ENCODE results near the gene BABAM2.

The BABAM2 gene

DNA sequence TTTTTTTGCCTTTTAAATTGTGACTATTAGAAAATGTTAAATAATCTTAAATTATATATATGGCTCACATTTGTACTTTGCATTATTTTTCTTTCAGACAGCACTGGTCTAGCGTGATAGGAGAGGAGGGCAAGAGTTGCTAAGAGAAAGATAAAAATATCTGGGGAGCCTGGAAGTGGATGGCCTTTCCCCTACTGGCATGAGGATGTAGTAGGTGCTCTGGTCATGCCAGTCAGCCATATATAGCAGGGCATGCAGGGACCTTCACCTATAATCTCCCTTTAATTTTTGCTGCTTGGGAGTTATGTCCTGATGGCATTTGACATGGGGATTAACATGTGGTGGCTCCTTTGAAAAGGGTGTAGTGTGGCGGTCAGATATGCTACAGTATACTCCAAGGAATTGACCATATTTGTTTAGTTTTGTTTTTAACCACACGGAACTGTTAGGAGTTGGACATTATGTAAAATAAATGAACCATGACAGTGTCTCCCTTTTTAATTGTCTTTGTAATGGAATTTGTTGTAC lies 144.7 kb downstream of the BABAM2 start:
- DNase-seq: no peak

DNA sequence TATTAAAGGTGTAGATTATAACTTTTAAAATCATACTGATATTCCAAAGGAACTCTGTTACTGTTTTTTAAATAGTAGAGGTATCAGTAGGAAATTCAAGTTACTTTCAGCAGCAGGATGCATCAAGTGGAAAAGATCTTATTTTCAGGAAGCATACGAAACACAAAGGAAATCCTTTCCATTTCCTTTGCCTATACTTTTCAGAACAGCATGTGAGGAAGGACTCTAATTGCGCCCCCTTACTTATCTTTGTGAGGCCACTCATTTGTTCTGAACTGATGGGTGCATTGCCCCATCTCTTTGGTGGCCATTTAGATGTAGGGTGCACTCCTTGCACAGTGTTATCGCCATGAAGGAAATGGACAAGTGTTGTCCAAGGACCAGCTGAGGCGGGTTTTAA lies 145.3 kb downstream of the BABAM2 start:
- DNase-seq: no peak

GRCh38 chr2:28036307-28036706 lies 145.8 kb downstream of the BABAM2 start:
- DNase-seq: no peak

GRCh38 chr2:28038722-28039121 lies 148.2 kb downstream of the BABAM2 start:
- no peak for DNase-seq

DNA sequence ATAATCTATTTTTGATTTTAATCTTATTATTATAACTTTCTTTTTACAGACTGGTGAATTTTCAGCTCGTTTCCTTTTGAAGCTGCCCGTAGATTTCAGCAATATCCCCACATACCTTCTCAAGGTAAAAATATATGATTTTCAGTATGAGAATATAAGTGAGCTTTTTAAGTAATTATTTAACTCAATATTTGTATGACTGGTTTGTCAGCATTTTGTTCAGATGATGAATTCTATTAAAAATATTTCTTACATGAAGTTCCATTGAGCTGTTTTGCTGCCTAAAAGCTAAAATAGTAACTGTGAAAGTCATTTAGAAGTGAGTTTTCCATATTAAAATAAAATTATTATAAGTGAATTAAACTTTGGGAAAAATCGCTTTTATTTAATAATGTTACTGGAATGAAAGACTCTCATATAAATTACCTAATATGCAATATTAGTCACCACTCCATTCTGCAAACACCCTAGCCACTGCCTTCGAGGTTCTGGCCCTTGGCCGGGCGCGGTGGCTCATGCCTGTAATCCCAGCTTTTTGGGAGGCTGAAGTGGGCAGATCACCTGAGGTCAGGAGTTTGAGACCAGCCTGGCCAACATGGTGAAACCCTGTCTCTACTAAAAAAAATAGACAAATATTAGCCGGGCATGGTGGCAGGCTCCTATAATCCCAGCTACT lies 155.3 kb downstream of the BABAM2 start:
- DNase-seq: no peak

DNA sequence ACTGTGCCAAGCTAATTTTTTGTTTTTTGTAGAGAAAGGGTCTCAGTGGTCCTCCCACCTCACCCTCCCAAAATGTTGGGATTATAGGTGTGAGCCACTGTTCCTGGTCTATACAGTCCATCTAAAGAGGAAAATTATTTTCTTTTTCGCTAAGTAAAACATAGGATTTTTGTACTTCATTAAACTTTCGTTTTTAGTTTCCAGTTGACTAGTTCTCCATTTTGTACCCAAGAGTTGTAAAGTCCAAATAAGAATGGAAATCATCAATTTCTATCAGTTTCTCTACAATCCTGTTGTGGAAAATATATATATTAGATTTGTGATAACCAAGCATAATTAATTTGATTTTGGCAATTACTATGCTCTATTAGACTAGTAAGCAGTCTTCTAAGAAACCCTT lies 156.4 kb downstream of the BABAM2 start:
- DNase-seq: no peak

DNA sequence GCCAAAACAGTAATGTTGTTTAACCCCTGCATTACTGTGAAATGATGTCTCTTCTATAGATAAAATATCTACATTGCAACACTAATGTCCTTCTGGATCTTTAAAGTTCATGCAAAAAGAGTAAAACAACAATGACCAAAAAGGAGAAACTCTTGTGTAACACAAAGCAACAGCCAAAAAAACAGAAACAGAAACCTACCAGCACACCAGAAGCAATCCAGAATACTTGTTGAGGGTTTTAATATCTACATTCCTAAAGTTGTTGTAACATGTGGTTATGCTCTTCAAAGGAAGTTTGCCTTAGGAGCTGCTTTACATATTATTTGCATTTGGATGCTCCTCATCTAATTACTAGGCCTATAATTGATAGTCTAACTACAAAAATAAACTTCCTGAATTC lies 157.2 kb downstream of the BABAM2 start:
- DNase-seq: no peak

DNA sequence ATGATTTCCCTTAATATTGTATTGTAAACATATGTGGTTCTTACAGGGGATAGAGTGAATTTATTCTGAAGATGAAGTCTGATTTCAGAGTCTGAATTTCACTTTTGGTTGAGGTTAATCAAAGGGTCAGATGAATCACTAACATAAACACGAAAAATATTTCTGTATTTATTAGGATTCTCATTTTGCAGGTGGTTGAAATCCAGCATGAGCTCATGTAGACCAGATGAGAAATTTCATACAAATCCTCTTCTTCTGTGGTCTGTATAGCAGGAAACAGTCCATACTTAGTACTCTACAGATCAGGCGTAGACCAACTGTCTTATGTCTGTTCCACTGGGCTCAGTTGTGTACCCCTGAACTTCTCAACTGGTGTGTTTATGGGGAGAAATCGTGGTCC lies 157.8 kb downstream of the BABAM2 start:
- no peak for DNase-seq

- DNase-seq: no peak
Observed at GRCh38 chr2:28049416-28049815, 158.9 kb downstream of the BABAM2 start.

DNA sequence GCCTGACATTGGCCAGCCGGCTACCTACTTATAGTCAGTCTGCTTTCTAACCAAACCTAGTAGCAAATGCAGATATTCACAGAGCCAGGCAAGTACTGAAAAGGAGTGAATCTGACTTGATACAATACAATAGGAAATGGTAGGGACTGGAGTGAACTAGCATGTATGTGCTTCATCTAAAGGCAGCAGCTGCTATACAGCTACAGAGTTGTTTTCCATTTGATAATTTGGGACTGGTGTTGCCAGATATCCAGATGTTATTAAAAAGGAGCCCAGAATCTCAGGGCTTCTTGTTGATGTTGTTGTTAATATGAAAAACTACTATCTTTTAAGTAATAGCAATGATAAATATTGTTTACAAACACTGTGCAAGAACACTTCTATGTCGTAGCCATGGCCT lies 159.4 kb downstream of the BABAM2 start:
- DNase-seq: no peak

DNA sequence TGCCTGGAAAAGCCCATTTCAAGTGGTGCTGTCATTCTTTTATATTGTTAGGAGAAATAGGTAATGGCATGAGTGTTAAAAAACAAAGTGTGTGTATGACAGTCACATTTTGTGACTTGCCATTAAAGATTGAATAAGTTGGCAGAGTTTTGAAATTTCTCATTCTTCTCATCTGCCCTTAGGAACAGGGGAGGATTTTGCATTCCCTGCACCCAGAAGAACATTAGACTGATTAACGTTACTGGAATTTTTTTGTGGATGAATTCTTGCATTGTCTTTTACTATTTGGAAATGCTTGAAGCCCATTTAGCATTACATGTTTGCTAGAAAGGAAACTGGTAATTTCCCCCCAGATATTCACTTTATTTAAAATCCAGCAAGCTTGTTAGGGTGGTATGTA lies 162.2 kb downstream of the BABAM2 start:
- DNase-seq: no peak

GRCh38 chr2:28053597-28053996 lies 163.1 kb downstream of the BABAM2 start:
- DNase-seq: no peak

- DNase-seq: no peak
Observed at GRCh38 chr2:28054916-28055315, 164.4 kb downstream of the BABAM2 start.

DNA sequence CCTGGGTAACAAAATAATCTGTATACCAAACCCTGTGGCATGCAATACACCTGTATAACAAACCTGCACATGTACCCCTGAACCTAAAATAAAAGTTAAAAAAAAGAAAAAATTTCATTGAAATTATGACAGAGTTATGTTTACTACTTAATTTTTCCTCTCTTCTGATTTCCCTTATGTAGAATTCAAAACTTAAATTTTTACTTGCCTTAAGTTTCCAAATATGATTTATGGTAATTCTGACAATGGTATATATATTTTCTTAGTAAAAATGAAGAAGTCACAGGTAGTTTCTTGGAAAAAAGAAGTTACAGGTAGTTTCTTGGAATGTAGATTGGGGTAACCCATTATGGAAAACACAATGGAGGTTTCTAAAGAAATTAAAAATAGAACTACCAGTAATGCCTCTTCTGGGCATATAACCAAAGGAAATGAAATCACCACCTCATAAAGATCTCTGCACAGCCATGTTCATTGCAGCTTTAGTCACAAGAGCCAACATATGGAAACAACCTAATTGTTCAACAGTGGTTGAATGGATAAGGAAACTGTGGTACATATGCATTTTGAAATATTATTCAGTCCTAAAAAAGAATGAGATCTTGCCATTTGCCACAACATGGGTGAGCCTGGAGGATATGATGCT lies 164.9 kb downstream of the BABAM2 start:
- no peak for DNase-seq

DNA sequence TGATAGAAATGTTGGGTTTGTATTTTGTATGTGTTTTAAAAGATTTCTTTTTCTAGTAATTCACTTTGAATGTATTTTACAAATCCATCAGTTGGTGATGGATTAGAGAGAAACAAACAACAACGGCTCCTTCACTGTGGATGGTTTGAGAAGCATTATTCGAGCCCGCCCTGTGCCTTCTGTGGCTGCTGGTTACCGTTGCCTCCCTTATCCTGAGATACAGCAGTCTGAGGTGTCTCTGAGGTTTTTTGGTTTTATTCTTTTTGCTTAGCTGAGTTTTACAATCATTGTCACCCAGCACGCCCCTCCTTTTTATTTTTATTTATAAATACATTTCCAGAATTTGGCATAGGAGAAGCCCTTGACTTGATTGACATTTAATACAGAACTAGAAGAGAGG lies 168.3 kb downstream of the BABAM2 start:
- no peak for DNase-seq

GRCh38 chr2:28062867-28063266 lies 172.3 kb downstream of the BABAM2 start:
- no peak for DNase-seq

DNA sequence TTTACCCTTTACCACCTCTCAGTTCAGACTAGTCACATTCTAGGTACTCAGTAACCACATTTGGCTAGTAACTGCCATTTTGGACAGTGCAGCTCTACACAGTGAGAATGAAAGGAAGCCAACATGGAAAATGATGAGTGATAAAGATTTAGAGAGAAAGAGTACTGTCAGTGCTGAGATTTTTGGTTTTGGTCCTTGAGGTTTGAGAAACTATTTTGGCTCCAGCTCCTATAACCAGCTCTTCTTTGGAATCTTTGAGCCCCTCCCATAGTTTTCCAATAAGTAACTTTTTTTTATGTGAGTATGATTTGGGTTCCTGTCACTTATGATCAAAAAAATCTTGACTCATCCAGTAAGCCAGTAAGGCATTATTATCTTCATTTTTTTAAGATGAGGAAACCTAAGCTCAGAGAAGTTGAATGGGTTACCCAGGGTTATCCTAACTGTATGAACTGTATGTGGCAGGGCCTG lies 173.0 kb downstream of the BABAM2 start:
- DNase-seq: no peak

GRCh38 chr2:28067602-28068001 lies 177.1 kb downstream of the BABAM2 start:
- no peak for DNase-seq

- DNase-seq: no peak
Observed at GRCh38 chr2:28068088-28068487, 177.6 kb downstream of the BABAM2 start.

DNA sequence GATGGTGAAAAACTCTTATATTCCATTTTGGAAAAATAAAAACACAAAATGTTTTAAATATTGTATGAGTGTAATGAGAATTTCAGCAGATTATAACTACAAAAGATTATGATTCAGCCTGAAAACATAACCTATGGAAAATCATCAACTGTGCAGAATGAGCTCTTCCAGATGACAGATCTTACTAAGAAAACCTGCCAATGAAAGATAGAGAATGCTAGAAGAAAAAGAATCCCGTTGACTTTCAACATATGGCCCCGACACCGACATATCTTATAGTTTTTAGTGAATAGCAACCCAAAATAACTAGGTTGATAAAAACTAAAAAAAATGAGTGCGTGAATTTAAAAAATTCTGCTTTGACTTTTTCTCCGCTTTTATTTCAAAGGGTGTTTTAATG lies 178.0 kb downstream of the BABAM2 start:
- DNase-seq: no peak

DNA sequence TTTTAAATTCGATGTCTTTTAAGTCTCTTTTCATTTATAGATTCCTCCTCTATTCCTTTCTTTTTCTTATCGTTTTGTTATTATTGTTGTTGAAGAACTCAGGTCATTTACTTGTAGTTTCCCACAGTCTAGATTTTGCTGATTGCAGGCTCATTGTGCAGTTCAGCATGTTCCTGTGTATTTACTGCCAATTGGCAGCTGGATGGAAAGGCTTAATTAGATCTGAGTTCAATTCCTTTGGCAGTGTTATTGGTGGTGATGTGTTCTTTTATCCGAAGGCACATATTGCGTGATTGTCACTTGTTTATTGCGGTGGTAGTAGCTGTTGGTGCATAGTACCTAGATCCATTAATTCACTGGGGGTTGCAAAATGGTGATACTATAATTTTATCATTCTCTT lies 180.7 kb downstream of the BABAM2 start:
- DNase-seq: no peak

DNA sequence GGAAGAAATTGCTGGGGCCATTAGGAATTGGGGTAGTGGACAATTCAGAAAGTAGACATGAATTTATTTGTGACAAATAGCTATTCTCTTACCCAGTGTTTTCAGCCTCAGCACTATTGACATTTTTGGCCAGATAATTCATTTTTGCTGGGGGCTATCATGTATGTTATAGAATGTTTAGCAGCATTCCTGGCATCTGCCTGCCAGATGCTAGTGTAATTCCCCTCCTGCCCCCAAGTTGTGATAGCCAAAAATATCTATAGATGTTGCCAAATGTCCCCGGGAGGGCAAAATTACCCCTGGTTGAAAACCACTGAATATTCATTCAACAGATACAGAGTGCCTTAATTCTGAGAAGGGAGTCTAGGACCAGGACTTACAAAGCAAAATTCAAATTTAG lies 183.6 kb downstream of the BABAM2 start:
- DNase-seq: no peak

GRCh38 chr2:28080911-28081310 lies 190.4 kb downstream of the BABAM2 start:
- no peak for DNase-seq

GRCh38 chr2:28082131-28082530 lies 191.6 kb downstream of the BABAM2 start:
- DNase-seq: no peak

DNA sequence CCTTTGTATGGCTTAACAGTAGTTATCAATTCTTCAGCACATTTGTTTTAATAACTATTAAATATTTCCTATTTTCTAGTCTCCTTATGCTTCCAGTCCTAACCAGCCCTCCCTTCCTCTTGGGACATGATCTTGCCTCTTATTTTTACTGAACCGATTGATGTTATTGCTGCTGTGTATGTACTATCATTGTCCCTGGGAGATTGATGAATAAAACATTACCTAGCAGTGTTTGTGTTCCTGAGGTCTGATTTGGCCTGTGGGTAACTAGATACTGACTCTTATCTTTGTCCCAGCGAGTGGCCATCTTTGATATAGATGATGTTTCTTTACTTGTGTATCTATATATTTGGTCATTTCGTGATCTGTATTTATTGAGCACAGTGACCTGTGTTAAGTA lies 192.9 kb downstream of the BABAM2 start:
- DNase-seq: no peak
